Stimulated activated CD8-positive, alpha-beta memory T cell treated with anti-CD3 and anti-CD28 coated beads, Interleukin-7, amount 100 ng/mL, for 1 hour (primary cell): ENCODE measurements around the gene RUSC2.
"Not testable (repeated sequence)": the region's sequence is repeated elsewhere in the genome, so short reads cannot be mapped to it uniquely, and the experiment has no call there.

Source experiments
- DNase-seq, 2 donors: peaks; one replicate each; pipeline ENCODE4 v3.0.0-alpha.2; 2020; ENCODE audit warnings: low read depth in 2 of 2

Gene RUSC2

GRCh38 chr9:35495984-35496383, 6.1 kb downstream of the RUSC2 start:
- DNase-seq = no peak

- DNase-seq = not testable (repeated sequence)
Measured at GRCh38 chr9:35498245-35498644, 8.3 kb downstream of the RUSC2 start.

- no peak for DNase-seq
Measured at GRCh38 chr9:35499029-35499700, 9.3 kb downstream of the RUSC2 start.

GRCh38 chr9:35499701-35500030, 9.8 kb downstream of the RUSC2 start:
- no peak for DNase-seq

- no peak for DNase-seq
Measured at GRCh38 chr9:35500130-35500748, 10.3 kb downstream of the RUSC2 start.

GRCh38 chr9:35501946-35502345, 12.0 kb downstream of the RUSC2 start:
- DNase-seq = no peak

- no peak for DNase-seq
Measured at GRCh38 chr9:35506359-35506758, 16.4 kb downstream of the RUSC2 start.

- DNase-seq = no peak
Measured at GRCh38 chr9:35508069-35508468, 18.2 kb downstream of the RUSC2 start.

GRCh38 chr9:35510383-35510753, 20.5 kb downstream of the RUSC2 start:
- DNase-seq = no peak

GRCh38 chr9:35510754-35511428, 21.0 kb downstream of the RUSC2 start:
- no peak for DNase-seq

GRCh38 chr9:35511453-35511852, 21.5 kb downstream of the RUSC2 start:
- no peak for DNase-seq

- DNase-seq = no peak
Measured at GRCh38 chr9:35515766-35516165, 25.9 kb downstream of the RUSC2 start.

- DNase-seq = no peak
Measured at GRCh38 chr9:35516479-35516878, 26.6 kb downstream of the RUSC2 start.

GRCh38 chr9:35517131-35517530, 27.2 kb downstream of the RUSC2 start:
- DNase-seq = no peak

- DNase-seq = no peak
Measured at GRCh38 chr9:35517552-35518224, 27.8 kb downstream of the RUSC2 start.

GRCh38 chr9:35518225-35518821, 28.4 kb downstream of the RUSC2 start:
- DNase-seq = no peak

- DNase-seq = no peak
Measured at GRCh38 chr9:35518981-35519679, 29.2 kb downstream of the RUSC2 start.

- DNase-seq = no peak
Measured at GRCh38 chr9:35519692-35520363, 29.9 kb downstream of the RUSC2 start.

- no peak for DNase-seq
Measured at GRCh38 chr9:35520364-35520710, 30.4 kb downstream of the RUSC2 start.

- no peak for DNase-seq
Measured at GRCh38 chr9:35521708-35522107, 31.8 kb downstream of the RUSC2 start.

- no peak for DNase-seq
Measured at GRCh38 chr9:35522187-35522586, 32.3 kb downstream of the RUSC2 start.
